ENCODE measurements around the gene SLC25A25.
"Not testable (repeated sequence)": the region's sequence is repeated elsewhere in the genome, so short reads cannot be mapped to it uniquely, and the experiment has no call there.

SLC25A25 gene

GRCh38 chr9:128109050-128109709 is 41.1 kb downstream of the SLC25A25 start:
- no peak for DNase-seq (ENCODE audit: low read depth)

- not testable (repeated sequence) for DNase-seq (ENCODE audit: low read depth)
These were observed 43.7 kb downstream of the SLC25A25 start for GRCh38 chr9:128111726-128112125.

- DNase-seq (ENCODE audit: low read depth), result no peak
These were observed 45.7 kb downstream of the SLC25A25 start for GRCh38 chr9:128113526-128114325.

GRCh38 chr9:128114326-128115186 is 46.5 kb downstream of the SLC25A25 start:
- DNase-seq (ENCODE audit: low read depth), result no peak

GRCh38 chr9:128115187-128116103 is 47.4 kb downstream of the SLC25A25 start:
- no peak for DNase-seq (ENCODE audit: low read depth)

- no peak for DNase-seq (ENCODE audit: low read depth)
These were observed 48.4 kb downstream of the SLC25A25 start for GRCh38 chr9:128116104-128117083.

- peak; percentile 81 for DNase-seq (ENCODE audit: low read depth)
These were observed 49.8 kb downstream of the SLC25A25 start for GRCh38 chr9:128117613-128118471.

- DNase-seq (ENCODE audit: low read depth), result no peak
These were observed 50.4 kb downstream of the SLC25A25 start for GRCh38 chr9:128118472-128118857.

- DNase-seq (ENCODE audit: low read depth), result no peak
These were observed 51.1 kb downstream of the SLC25A25 start for GRCh38 chr9:128118971-128119665.

- no peak for DNase-seq (ENCODE audit: low read depth)
These were observed 52.2 kb downstream of the SLC25A25 start for GRCh38 chr9:128120061-128120740.

GRCh38 chr9:128120741-128121465 is 52.9 kb downstream of the SLC25A25 start:
- DNase-seq (ENCODE audit: low read depth), result no peak

- no peak for DNase-seq (ENCODE audit: low read depth)
These were observed 53.4 kb downstream of the SLC25A25 start for GRCh38 chr9:128121466-128121810.

- DNase-seq (ENCODE audit: low read depth), result no peak
These were observed 54.1 kb downstream of the SLC25A25 start for GRCh38 chr9:128121924-128122808.

GRCh38 chr9:128122809-128123175 is 54.8 kb downstream of the SLC25A25 start:
- no peak for DNase-seq (ENCODE audit: low read depth)

GRCh38 chr9:128123451-128124080 is 55.5 kb downstream of the SLC25A25 start:
- DNase-seq (ENCODE audit: low read depth), result no peak

- DNase-seq (ENCODE audit: low read depth), result no peak
These were observed 56.4 kb downstream of the SLC25A25 start for GRCh38 chr9:128124451-128124850.
